ENCODE results near the gene MAPK10.

DNA sequence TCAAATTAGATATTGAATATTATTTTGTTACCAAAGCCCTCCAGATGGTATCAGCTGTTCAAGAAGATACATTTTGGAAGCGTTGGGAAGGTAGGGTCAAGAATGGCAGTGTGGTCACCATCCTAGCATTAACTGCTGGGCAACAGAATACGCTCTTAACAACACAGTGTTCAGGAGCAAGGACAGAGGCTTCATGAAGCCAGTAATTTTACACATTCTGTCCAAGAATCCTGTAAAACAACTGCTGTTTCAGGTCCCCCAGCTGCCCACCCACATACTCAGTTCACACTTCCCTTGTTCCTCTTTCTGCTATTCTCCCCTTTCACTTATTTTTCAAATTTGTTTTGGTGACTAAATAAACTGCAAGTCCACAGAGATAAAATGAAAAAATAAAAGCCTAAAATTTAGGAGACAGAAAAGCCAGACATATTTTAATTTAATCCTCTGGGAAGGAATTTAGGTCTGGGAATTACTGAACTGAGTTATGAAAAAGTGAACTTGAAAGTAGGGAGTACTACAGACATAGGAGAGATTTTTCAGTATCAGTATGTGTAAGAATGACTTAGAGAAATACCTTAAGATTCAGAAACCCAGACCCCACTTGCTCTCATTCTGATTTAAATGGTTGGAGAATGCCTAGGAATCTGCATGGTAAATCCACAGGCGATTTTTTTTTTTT, 406.7 kb downstream of the MAPK10 start:
- TF ChIP-seq, protein P1, sequence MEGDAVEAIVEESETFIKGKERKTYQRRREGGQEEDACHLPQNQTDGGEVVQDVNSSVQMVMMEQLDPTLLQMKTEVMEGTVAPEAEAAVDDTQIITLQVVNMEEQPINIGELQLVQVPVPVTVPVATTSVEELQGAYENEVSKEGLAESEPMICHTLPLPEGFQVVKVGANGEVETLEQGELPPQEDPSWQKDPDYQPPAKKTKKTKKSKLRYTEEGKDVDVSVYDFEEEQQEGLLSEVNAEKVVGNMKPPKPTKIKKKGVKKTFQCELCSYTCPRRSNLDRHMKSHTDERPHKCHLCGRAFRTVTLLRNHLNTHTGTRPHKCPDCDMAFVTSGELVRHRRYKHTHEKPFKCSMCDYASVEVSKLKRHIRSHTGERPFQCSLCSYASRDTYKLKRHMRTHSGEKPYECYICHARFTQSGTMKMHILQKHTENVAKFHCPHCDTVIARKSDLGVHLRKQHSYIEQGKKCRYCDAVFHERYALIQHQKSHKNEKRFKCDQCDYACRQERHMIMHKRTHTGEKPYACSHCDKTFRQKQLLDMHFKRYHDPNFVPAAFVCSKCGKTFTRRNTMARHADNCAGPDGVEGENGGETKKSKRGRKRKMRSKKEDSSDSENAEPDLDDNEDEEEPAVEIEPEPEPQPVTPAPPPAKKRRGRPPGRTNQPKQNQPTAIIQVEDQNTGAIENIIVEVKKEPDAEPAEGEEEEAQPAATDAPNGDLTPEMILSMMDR (IDR thresholded peaks at IDR 0.05; ENCODE audit: control extremely low read depth in 1 of 3, insufficient read depth in 1 of 3, low read depth in 1 of 3, low read length in 3 of 3): no peak
- TF ChIP-seq TAF1 (IDR thresholded peaks at IDR 0.05; ENCODE audit: low read depth, low read length): no peak
- TF ChIP-seq EP300 (IDR thresholded peaks at IDR 0.05; ENCODE audit: borderline replicate concordance in 1 of 2, low read depth in 2 of 2, low read length in 2 of 2): no peak
- TF ChIP-seq TEAD4 (IDR thresholded peaks at IDR 0.05; ENCODE audit: low read depth, low read length): no peak
- no peak for TF ChIP-seq POLR2AphosphoS5 (IDR thresholded peaks at IDR 0.05; ENCODE audit: low read depth, low read length)
- no peak for TF ChIP-seq CHD1 (IDR thresholded peaks at IDR 0.05; ENCODE audit: low read depth, low read length)
- no peak for TF ChIP-seq POLR2A (IDR thresholded peaks at IDR 0.05; ENCODE audit: control extremely low read depth in 1 of 2, low read depth in 2 of 2, low read length in 2 of 2)
- no peak for TF ChIP-seq TCF12 (IDR thresholded peaks at IDR 0.05; ENCODE audit: low read depth, low read length)
- TF ChIP-seq, protein P2, sequence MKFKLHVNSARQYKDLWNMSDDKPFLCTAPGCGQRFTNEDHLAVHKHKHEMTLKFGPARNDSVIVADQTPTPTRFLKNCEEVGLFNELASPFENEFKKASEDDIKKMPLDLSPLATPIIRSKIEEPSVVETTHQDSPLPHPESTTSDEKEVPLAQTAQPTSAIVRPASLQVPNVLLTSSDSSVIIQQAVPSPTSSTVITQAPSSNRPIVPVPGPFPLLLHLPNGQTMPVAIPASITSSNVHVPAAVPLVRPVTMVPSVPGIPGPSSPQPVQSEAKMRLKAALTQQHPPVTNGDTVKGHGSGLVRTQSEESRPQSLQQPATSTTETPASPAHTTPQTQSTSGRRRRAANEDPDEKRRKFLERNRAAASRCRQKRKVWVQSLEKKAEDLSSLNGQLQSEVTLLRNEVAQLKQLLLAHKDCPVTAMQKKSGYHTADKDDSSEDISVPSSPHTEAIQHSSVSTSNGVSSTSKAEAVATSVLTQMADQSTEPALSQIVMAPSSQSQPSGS (IDR thresholded peaks at IDR 0.05; ENCODE audit: low read length): no peak
- TF ChIP-seq EGR1 (IDR thresholded peaks at IDR 0.05; ENCODE audit: borderline replicate concordance, low read depth, low read length): no peak
- no peak for TF ChIP-seq SIX5 (IDR thresholded peaks at IDR 0.05; ENCODE audit: low read depth, low read length)
- TF ChIP-seq SP1 (IDR thresholded peaks at IDR 0.05; ENCODE audit: low read depth, low read length): no peak
- TF ChIP-seq JUND (IDR thresholded peaks at IDR 0.05; ENCODE audit: low read length): no peak
